ENCODE data around the gene HS6ST3. TPM values are rescaled to one million over a fixed set of nuclear protein-coding genes. Genes with fewer than 3 reads are reported as not detected.

The HS6ST3 gene
- polyA plus RNA-seq, 1 donor = 1.4 TPM

- Histone ChIP-seq H3K9me3 (ENCODE audit: control insufficient read depth, low read depth, low read length) (no peaks in the 10 kb centered on the region), H3K27me3 (ENCODE audit: control insufficient read depth, insufficient read depth, low read length) (no peaks in the 10 kb centered on the region), H3K27ac (ENCODE audit: low read length) (no peak overlapping the region), H3K4me1 (ENCODE audit: control insufficient read depth, insufficient read depth, low read length) (no peaks in the 10 kb centered on the region), H3K4me3 (ENCODE audit: low read length) (no peak overlapping the region), H3K36me3 (ENCODE audit: control insufficient read depth, insufficient read depth, low read length) (no peaks in the 10 kb centered on the region)
- DNase-seq = no peak
- no CpG with 5 or more reads among the region's 4 CpGs for WGBS (ENCODE audit: insufficient coverage, low lambda C conversion rate)
These were observed 257.0 kb downstream of the HS6ST3 start for GRCh38 chr13:96346921-96347320.

GRCh38 chr13:96373597-96373996 is 283.7 kb downstream of the HS6ST3 start:
- no peaks in the 10 kb centered on the region for H3K36me3 ChIP-seq (ENCODE audit: control insufficient read depth, insufficient read depth, low read length)
- H3K4me1 ChIP-seq (ENCODE audit: control insufficient read depth, insufficient read depth, low read length) = no peaks in the 10 kb centered on the region
- H3K4me3 ChIP-seq (ENCODE audit: low read length) = no peak overlapping the region
- H3K27me3 ChIP-seq (ENCODE audit: control insufficient read depth, insufficient read depth, low read length) = no peaks in the 10 kb centered on the region
- DNase-seq = no peak
- WGBS (ENCODE audit: insufficient coverage, low lambda C conversion rate) = no CpG with 5 or more reads among the region's 1 CpG
- H3K9me3 ChIP-seq (ENCODE audit: control insufficient read depth, low read depth, low read length) = no peaks in the 10 kb centered on the region
- H3K27ac ChIP-seq (ENCODE audit: low read length) = no peak overlapping the region

- no peak overlapping the region for H3K27ac ChIP-seq (ENCODE audit: low read length)
- no CpG with 5 or more reads among the region's 3 CpGs for WGBS (ENCODE audit: insufficient coverage, low lambda C conversion rate)
- no peak for DNase-seq
These were observed 287.9 kb downstream of the HS6ST3 start for GRCh38 chr13:96377835-96378234.

GRCh38 chr13:96379967-96380366 is 290.1 kb downstream of the HS6ST3 start:
- Histone ChIP-seq H3K27ac (ENCODE audit: low read length) (no peak overlapping the region), H3K36me3 (ENCODE audit: control insufficient read depth, insufficient read depth, low read length) (no peaks in the 10 kb centered on the region), H3K9me3 (ENCODE audit: control insufficient read depth, low read depth, low read length) (no peaks in the 10 kb centered on the region), H3K4me1 (ENCODE audit: control insufficient read depth, insufficient read depth, low read length) (no peaks in the 10 kb centered on the region), H3K4me3 (ENCODE audit: low read length) (no peak overlapping the region), H3K27me3 (ENCODE audit: control insufficient read depth, insufficient read depth, low read length) (no peaks in the 10 kb centered on the region)
- DNase-seq = no peak
- no CpG with 5 or more reads among the region's 1 CpG for WGBS (ENCODE audit: insufficient coverage, low lambda C conversion rate)

More at GRCh38 chr13:96377835-96378234, 287.9 kb downstream of the HS6ST3 start:
- Histone ChIP-seq H3K4me3 (ENCODE audit: low read length) (no peak overlapping the region), H3K4me1 (ENCODE audit: control insufficient read depth, insufficient read depth, low read length) (no peaks in the 10 kb centered on the region), H3K27me3 (ENCODE audit: control insufficient read depth, insufficient read depth, low read length) (no peaks in the 10 kb centered on the region), H3K36me3 (ENCODE audit: control insufficient read depth, insufficient read depth, low read length) (no peaks in the 10 kb centered on the region), H3K9me3 (ENCODE audit: control insufficient read depth, low read depth, low read length) (no peaks in the 10 kb centered on the region)

DNA sequence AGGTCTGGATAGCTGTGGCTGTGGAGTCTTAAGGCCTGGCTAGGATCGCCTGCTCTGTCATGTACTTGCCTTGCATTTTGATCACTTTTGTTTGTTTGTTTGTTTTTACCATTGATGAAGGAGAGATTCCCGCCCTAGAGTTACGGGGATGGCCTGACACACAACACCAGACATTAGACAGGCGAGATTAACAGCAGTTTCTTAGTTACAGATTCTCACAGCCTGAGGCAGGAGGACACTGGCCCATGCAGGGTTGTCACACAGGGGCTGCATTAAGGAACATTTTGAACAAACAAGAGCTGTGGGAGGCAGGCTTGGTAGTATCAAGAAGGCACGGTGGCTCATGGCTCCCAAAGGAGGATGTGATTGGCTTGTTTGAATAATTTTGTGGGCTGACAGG is 291.8 kb downstream of the HS6ST3 start:
- Histone ChIP-seq H3K36me3 (ENCODE audit: control insufficient read depth, insufficient read depth, low read length) (no peaks in the 10 kb centered on the region), H3K27me3 (ENCODE audit: control insufficient read depth, insufficient read depth, low read length) (no peaks in the 10 kb centered on the region), H3K27ac (ENCODE audit: low read length) (no peak overlapping the region), H3K4me1 (ENCODE audit: control insufficient read depth, insufficient read depth, low read length) (no peaks in the 10 kb centered on the region), H3K9me3 (ENCODE audit: control insufficient read depth, low read depth, low read length) (no peaks in the 10 kb centered on the region), H3K4me3 (ENCODE audit: low read length) (no peak overlapping the region)
- WGBS (ENCODE audit: insufficient coverage, low lambda C conversion rate) = no CpG with 5 or more reads among the region's 5 CpGs
- no peak for DNase-seq

- Histone ChIP-seq H3K9me3 (ENCODE audit: control insufficient read depth, low read depth, low read length) (no peaks in the 10 kb centered on the region), H3K4me3 (ENCODE audit: low read length) (no peak overlapping the region), H3K4me1 (ENCODE audit: control insufficient read depth, insufficient read depth, low read length) (no peaks in the 10 kb centered on the region), H3K27me3 (ENCODE audit: control insufficient read depth, insufficient read depth, low read length) (no peaks in the 10 kb centered on the region), H3K27ac (ENCODE audit: low read length) (no peak overlapping the region), H3K36me3 (ENCODE audit: control insufficient read depth, insufficient read depth, low read length) (no peaks in the 10 kb centered on the region)
- no CpG with 5 or more reads among the region's 2 CpGs for WGBS (ENCODE audit: insufficient coverage, low lambda C conversion rate)
- DNase-seq = no peak
These were observed 298.7 kb downstream of the HS6ST3 start for GRCh38 chr13:96388598-96388997.

GRCh38 chr13:96391606-96392005 is 301.7 kb downstream of the HS6ST3 start:
- no CpG with 5 or more reads among the region's 6 CpGs for WGBS (ENCODE audit: insufficient coverage, low lambda C conversion rate)
- no peak overlapping the region for H3K4me3 ChIP-seq (ENCODE audit: low read length)
- no peak for DNase-seq
- no peaks in the 10 kb centered on the region for H3K4me1 ChIP-seq (ENCODE audit: control insufficient read depth, insufficient read depth, low read length)
- H3K36me3 ChIP-seq (ENCODE audit: control insufficient read depth, insufficient read depth, low read length) = no peaks in the 10 kb centered on the region
- no peaks in the 10 kb centered on the region for H3K9me3 ChIP-seq (ENCODE audit: control insufficient read depth, low read depth, low read length)
- H3K27me3 ChIP-seq (ENCODE audit: control insufficient read depth, insufficient read depth, low read length) = no peaks in the 10 kb centered on the region
- H3K27ac ChIP-seq (ENCODE audit: low read length) = no peak overlapping the region

GRCh38 chr13:96397807-96398206 is 307.9 kb downstream of the HS6ST3 start:
- Histone ChIP-seq H3K36me3 (ENCODE audit: control insufficient read depth, insufficient read depth, low read length) (no peaks in the 10 kb centered on the region), H3K4me1 (ENCODE audit: control insufficient read depth, insufficient read depth, low read length) (peaks cover 4% of the 10 kb centered on the region), H3K4me3 (ENCODE audit: low read length) (no peak overlapping the region), H3K27ac (ENCODE audit: low read length) (no peak overlapping the region), H3K27me3 (ENCODE audit: control insufficient read depth, insufficient read depth, low read length) (no peaks in the 10 kb centered on the region), H3K9me3 (ENCODE audit: control insufficient read depth, low read depth, low read length) (no peaks in the 10 kb centered on the region)
- WGBS (ENCODE audit: insufficient coverage, low lambda C conversion rate) = no CpG with 5 or more reads among the region's 2 CpGs
- DNase-seq = no peak

DNA sequence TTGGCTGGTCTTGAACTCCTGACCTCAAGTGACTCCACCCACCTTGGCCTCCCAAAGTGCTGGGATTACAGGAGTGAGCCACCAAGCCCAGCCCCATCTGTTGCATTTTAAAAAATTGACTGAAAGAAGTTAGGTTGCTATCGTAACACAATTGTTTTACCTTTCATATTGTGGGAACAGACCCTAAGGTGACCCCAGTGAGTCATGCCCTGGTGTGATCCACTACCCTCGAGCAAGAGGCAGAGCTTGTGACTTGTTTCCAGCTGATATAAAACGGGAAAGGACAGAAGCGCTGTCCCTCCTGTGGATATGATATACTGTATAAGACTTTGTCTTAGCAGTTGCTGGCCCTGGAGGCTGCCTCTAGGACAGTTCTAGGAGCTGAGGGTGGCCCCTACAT is 308.6 kb downstream of the HS6ST3 start:
- DNase-seq = peak in 1 of 2 donors; percentile 7
- Histone ChIP-seq H3K9me3 (ENCODE audit: control insufficient read depth, low read depth, low read length) (no peaks in the 10 kb centered on the region), H3K4me3 (ENCODE audit: low read length) (no peak overlapping the region), H3K27me3 (ENCODE audit: control insufficient read depth, insufficient read depth, low read length) (no peaks in the 10 kb centered on the region), H3K4me1 (ENCODE audit: control insufficient read depth, insufficient read depth, low read length) (peaks cover 4% of the 10 kb centered on the region), H3K36me3 (ENCODE audit: control insufficient read depth, insufficient read depth, low read length) (no peaks in the 10 kb centered on the region), H3K27ac (ENCODE audit: low read length) (no peak overlapping the region)
- 86% methylated on average over 1 of the region's 4 CpGs for WGBS (ENCODE audit: insufficient coverage, low lambda C conversion rate)

DNA sequence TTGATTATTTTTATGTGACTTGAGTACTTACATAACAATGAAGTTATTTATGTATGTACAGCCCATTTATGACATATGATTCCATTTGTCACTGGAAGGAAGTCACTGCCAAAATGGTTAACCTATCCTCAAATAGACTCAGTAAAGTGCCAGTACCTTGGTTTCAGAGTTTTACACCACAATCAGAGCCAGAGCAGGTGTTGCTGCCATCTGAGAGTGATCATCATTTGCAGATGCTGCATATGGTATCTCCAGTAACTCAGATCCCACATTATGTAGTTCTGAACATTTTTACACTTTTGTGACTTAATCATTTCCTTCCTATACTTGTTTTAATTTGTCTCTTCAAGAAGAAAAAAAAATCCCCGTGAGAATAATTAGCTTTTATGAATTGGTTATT is 313.3 kb downstream of the HS6ST3 start:
- Histone ChIP-seq H3K36me3 (ENCODE audit: control insufficient read depth, insufficient read depth, low read length) (no peaks in the 10 kb centered on the region), H3K27me3 (ENCODE audit: control insufficient read depth, insufficient read depth, low read length) (no peaks in the 10 kb centered on the region), H3K4me1 (ENCODE audit: control insufficient read depth, insufficient read depth, low read length) (peaks cover 4% of the 10 kb centered on the region), H3K4me3 (ENCODE audit: low read length) (no peak overlapping the region), H3K9me3 (ENCODE audit: control insufficient read depth, low read depth, low read length) (no peaks in the 10 kb centered on the region), H3K27ac (ENCODE audit: low read length) (no peak overlapping the region)
- whole genome bisulfite sequencing (ENCODE audit: insufficient coverage, low lambda C conversion rate) = no CpG with 5 or more reads among the region's 1 CpG
- DNase-seq = no peak

DNA sequence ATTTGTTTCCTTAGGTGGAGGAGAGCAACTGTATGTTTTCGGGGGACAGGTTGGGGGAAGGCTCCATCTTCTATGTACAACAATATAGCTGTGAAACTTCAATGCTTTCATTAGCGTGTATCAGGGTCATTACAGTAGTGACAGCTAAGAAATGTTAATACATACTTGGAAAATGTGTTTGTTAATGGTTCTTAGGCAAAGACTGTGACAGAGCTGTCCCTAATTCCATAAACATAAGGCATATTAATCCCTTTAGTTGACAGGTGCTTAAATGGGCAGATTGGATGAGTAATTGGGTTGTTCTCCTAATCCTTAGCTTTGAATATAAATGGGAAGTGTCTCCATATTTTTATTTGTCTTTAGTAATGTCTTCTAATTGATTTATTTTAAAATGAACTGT is 313.7 kb downstream of the HS6ST3 start:
- Histone ChIP-seq H3K4me1 (ENCODE audit: control insufficient read depth, insufficient read depth, low read length) (peaks cover 4% of the 10 kb centered on the region), H3K27ac (ENCODE audit: low read length) (no peak overlapping the region), H3K27me3 (ENCODE audit: control insufficient read depth, insufficient read depth, low read length) (no peaks in the 10 kb centered on the region), H3K4me3 (ENCODE audit: low read length) (no peak overlapping the region), H3K9me3 (ENCODE audit: control insufficient read depth, low read depth, low read length) (no peaks in the 10 kb centered on the region), H3K36me3 (ENCODE audit: control insufficient read depth, insufficient read depth, low read length) (no peaks in the 10 kb centered on the region)
- no peak for DNase-seq
- no CpG with 5 or more reads among the region's 2 CpGs for WGBS (ENCODE audit: insufficient coverage, low lambda C conversion rate)

Data from large intestine (tissue), 3 donors.